GM19468 (cell line): ENCODE measurements around the gene HSF4.

Source experiments
- ATAC-seq: cut with Tn5 transposase; IDR thresholded peaks from one replicate; pipeline ENCODE4 v1.9.1; 2021; ENCODE audit warnings: mild to moderate bottlenecking, moderate library complexity, moderate number of reproducible peaks; ENCODE audit not compliant: unreplicated experiment; ENCODE audit errors: extremely low read depth

Gene HSF4

DNA sequence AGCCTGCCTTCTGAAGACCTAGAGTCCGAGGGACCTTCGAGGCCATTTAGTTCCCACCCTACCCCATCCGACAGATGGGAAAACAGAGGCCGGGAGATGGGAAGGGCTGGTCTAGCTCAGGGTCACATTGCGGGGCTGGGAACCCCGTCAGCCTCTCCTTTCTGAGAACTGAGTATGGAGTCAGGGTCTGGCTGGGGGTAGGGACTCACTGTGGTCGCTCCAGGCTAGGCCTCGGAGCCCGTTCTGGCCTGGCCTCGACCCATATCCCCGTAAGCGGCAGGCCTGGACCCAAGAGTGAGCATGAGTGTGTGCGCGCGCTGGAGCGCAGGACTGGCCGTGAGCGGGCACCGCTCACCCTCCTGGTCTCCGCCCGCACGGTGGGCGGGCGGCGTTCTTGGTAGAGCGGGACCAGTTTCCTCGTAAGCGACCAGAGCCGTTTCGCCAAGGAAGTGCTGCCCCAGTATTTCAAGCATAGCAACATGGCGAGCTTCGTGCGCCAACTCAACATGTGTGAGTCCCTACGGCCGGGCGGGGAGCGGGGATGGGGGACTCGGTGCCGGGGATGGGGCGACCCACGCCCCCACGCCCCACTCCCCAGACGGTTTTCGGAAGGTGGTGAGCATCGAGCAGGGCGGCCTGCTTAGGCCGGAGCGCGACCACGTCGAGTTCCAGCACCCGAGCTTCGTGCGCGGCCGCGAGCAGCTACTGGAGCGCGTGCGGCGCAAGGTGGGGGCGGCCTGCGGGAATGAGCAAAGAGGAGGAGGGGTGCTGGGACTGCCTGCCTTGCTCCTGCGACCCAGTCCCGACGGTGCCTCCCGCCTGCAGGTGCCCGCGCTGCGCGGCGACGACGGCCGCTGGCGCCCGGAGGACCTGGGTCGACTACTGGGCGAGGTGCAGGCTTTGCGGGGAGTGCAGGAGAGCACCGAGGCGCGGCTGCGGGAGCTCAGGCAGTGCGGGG lies 855 bp downstream of the HSF4 start:
- ATAC-seq: no peak

DNA sequence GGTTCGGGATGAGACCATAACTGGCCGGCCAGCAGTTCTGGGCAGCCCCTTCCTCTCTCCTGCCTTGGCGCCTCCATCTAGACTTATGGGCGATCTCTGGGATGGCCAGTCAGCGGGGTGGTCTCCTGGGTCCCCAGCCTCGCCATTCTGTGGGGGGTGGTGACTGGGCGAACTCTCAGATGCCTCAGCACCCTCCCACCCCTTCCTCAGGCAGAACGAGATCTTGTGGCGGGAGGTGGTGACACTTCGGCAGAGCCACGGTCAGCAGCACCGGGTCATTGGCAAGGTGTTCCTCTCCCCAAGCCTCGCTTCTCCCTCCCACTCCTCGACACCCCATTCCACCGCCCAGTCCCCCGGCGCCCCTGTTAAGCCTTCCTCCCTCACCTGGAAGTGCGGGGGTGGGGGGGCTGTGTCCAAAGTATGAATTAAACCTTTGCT lies 1.6 kb downstream of the HSF4 start:
- ATAC-seq: no peak

GRCh38 chr16:67166598-67167168 lies 2.1 kb downstream of the HSF4 start:
- ATAC-seq: no peak

GRCh38 chr16:67167588-67167987 lies 3.0 kb downstream of the HSF4 start:
- ATAC-seq: no peak

DNA sequence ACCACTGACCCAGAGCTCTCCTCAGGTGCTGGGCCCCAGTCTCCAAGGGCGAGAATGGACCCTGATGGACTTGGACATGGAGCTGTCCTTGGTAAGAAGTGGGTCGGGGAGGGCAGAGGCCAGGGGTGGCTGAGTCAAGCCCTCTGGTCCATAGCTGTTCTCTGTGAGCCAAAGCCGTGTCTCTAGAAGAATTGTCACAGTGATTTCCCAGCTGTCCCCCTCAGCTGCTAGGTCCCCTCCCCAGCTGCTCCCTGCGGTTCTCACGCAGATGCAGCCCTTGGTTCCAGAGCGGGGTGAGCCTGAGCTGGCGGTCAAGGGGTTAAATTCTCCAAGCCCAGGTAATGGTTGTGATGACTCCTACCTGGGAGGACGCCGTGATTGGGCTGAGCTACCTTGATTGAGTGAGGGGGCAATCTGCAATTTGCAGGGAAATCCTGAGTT lies 4.5 kb downstream of the HSF4 start:
- no peak for ATAC-seq

DNA sequence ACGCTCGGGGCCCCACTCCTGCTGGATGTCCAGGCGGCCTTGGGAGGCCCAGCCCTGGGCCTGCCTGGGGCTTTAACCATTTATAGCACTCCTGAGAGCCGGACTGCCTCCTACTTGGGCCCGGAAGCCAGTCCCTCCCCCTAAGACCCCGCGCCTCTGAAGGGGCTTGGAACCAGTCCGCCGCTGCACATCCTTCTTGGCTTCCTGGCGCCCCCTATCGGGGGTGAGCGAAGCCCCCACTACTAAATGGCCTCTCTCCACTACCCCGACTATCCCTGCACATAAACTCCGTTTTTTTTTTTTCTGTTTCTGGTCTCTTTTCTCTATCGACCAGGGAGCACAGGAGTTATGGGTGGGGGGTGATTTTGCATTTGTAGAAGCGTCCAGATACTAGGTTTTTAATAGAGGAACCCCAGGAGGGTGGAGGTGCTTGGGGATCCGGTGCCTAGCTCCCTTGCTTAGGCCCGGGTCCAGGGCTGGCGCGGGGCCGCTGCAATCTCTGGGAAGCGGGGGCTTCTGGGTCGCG lies 5.2 kb downstream of the HSF4 start:
- no peak for ATAC-seq

- no peak for ATAC-seq
Observed at GRCh38 chr16:67170168-67170948, 5.8 kb downstream of the HSF4 start, which contains the start of gene NOL3. Gene NOL3, plus strand, starts transcription at chr16:67170538.

GRCh38 chr16:67170949-67171649 lies 6.6 kb downstream of the HSF4 start:
- no peak for ATAC-seq

DNA sequence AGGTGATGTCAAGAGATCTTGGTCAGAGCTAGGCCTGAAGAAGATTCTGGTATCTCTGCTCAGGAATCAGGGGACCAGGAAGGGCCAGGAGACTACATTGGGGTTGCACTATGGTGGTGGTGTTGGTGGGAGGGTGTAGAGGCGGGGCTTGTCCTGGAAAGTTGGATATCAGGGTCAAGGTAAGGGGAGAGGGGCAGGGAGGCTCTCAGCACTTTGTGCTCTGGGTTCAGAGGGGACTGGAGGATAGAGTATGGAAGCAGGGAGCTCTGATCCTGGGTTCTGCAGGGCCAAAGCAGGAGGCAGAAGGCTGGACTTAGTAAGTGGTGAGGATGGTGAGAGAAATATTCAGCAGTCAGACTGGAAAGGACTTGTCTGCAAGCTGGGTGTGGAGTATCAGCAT lies 8.8 kb downstream of the HSF4 start:
- no peak for ATAC-seq

GRCh38 chr16:67173808-67174705 lies 9.5 kb downstream of the HSF4 start:
- ATAC-seq: no peak

DNA sequence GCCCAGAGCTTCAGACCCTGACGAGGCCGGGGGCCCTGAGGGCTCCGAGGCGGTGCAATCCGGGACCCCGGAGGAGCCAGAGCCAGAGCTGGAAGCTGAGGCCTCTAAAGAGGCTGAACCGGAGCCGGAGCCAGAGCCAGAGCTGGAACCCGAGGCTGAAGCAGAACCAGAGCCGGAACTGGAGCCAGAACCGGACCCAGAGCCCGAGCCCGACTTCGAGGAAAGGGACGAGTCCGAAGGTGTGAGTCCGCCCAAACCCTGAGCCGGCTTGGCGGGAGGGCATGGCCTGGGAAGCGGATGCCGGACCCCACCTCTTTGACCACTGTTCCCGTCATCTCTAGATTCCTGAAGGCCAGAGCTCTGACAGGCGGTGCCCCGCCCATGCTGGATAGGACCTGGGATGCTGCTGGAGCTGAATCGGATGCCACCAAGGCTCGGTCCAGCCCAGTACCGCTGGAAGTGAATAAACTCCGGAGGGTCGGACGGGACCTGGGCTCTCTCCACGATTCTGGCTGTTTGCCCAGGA lies 10.2 kb downstream of the HSF4 start:
- ATAC-seq: no peak

GRCh38 chr16:67176662-67177061 lies 12.1 kb downstream of the HSF4 start:
- ATAC-seq: no peak

DNA sequence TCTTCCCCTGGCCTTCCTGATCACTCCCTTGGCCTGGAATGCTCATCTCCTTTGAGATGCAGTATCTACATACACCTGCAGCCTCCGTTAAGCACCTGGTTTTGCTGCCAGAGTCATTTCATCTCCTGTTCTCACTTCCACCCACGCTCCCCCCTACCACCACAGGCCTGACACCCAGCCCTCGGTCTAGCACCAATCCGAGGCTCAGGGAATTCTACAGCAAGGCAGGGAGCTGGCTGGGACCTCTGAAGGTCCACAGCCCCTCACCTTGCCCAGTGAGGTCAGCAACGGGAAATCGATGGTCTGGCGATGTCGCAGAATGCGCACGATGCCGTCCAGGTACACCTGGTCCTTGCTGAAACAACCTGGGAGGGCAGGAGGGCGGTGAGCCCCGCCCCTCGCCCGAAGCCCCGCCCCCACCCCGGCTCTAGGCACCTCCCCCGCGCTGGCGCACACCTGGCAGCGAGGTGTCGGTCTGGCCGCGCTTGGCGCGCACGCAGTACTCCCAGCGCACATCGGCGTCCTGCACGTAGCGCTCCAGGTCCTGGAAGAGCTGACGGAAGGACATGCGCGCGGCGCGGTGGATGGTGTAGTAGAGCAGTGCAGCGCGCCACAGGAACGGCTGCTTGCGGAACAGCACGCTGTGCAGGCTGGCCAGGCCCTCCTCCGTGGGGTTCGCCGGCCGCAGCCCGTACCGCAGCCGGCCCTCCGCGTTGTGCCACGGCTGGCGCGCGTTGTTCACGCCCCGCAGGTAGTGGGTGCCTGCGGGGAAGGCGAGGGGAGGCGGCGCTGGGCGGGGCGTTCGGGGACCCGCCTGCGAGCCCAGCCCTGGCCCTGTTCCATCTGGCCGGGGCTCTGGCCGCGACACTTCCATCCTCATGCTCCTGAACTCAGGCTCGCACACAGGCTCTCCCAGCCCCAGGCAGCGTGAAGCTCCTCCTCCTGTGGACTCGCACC lies 13.5 kb downstream of the HSF4 start:
- no peak for ATAC-seq

DNA sequence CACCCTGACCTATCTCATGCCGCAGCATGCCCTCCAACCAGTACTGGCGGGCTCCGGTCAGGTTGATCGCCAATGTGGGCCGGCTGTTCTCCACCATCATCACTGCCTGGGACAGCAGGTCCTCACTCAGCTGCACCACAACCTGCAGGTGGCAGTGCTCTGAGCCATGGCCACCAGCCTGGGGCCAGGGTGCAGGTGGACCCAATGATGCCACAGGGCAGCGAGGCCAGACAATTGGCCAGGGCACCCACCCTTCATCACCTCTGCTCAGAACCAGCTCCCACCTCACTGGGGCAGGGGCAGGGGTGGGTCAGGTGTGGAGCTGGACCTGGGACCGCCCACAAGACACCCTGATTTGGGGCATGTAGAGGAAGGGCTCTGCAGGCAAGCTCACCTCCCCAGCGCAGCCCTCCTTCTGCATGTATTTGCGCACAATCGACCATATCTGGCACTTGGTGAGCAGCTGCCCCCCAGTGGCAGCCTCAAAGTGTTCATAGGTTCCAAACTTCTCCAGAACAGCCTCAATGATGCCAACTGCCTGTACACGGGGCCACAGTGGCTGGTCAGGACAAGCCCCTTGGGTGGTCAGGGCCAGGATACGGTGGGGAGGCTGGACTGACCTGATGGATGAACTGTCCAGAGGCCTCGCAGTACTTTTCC lies 15.0 kb downstream of the HSF4 start:
- ATAC-seq: no peak

DNA sequence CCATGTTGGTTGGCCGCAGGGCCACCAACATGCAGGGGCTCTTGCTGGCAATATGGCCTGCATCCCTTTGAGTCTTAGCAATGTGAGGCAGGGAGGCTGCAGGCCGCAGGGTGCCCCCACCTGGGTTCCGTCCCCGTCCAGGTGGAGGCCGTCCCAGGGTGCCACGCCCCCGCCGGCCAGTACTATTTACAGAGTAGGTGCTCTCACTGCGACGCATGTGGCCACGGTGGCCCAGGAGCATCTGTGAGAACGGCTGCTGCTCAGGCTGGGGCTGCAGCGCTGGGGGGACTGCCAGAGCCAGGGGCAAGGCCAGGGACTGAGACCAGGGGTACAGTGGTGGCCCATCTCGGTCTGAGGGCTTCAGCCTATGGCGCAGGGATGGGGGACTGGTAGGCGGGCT lies 15.6 kb downstream of the HSF4 start:
- no peak for ATAC-seq

DNA sequence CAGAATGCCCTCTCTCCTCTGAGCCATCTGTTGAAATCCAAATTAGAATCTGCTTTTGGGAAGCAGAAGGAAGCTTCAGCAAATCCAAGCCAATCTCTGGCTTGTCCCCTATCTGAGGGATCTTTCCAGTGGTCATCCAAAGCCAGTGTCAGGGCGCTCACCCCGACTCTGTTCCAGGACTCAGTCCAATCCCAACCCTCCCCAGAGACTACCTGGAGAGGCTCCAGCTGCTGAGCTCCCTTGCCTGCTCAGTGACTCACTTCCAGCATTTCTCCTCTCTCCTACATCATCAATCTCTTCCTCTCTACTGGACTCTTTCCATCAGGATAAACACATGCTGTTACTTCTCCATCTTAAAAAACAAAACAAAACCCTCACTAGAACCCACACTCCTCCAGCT lies 16.8 kb downstream of the HSF4 start:
- ATAC-seq: no peak

GRCh38 chr16:67182288-67182687 lies 17.7 kb downstream of the HSF4 start:
- ATAC-seq: no peak
